NT2/D1 (cell line): ENCODE data around the gene DIAPH1.

ENCODE experiments used
- DNase-seq: peaks from one replicate; pipeline ENCODE4 v3.0.0-alpha.2; 2011; ENCODE audit warnings: low read depth, low spot score
- H3K27me3 ChIP-seq: 2 replicates; pipeline ENCODE4 v1.6.0; 2011; ENCODE audit warnings: mild to moderate bottlenecking; ENCODE audit not compliant: insufficient read length, insufficient read depth
- H3K36me3 ChIP-seq: 2 replicates; pipeline ENCODE4 v1.6.1; 2011; ENCODE audit warnings: mild to moderate bottlenecking, low read length, mixed read lengths; ENCODE audit not compliant: insufficient read depth, insufficient read length
- H3K4me1 ChIP-seq: 2 replicates; pipeline ENCODE4 v1.5.1; 2011; ENCODE audit not compliant: insufficient read depth, insufficient read length
- H3K4me3 ChIP-seq: 2 replicates; pipeline ENCODE4 v1.5.1; 2011; ENCODE audit warnings: low read depth; ENCODE audit not compliant: insufficient read length
- H3K9ac ChIP-seq: 2 replicates; pipeline ENCODE4 v1.6.0; 2011; ENCODE audit warnings: low read depth; ENCODE audit not compliant: insufficient read length
- H3K9me3 ChIP-seq: 2 replicates; pipeline ENCODE4 v1.5.1; 2011; ENCODE audit warnings: mild to moderate bottlenecking, low read length; ENCODE audit not compliant: insufficient read depth
- SUZ12 ChIP-seq: IDR thresholded peaks from 2 replicates; pipeline ENCODE4 v1.6.1; 2011; ENCODE audit not compliant: insufficient read length, insufficient read depth; ENCODE audit errors: extremely low read depth
- YY1 ChIP-seq: IDR thresholded peaks from 2 replicates; pipeline ENCODE4 v1.6.1; 2011; ENCODE audit not compliant: insufficient read length, insufficient read depth
- ZNF274 ChIP-seq: IDR thresholded peaks from 2 replicates; pipeline ENCODE4 v1.6.1; 2011; ENCODE audit warnings: mild to moderate bottlenecking, low read depth, low read length

Gene DIAPH1

GRCh38 chr5:141529873-141530272 lies 88.9 kb downstream of the DIAPH1 start:
- no peaks in the 10 kb centered on the region for H3K9me3 ChIP-seq
- H3K9ac ChIP-seq = no peak overlapping the region
- H3K4me1 ChIP-seq = no peaks in the 10 kb centered on the region
- no peak for DNase-seq
- peaks cover 70% of the 10 kb centered on the region for H3K36me3 ChIP-seq
- no peak for TF ChIP-seq ZNF274
- no peak for TF ChIP-seq YY1
- H3K4me3 ChIP-seq = no peak overlapping the region
- no peaks in the 10 kb centered on the region for H3K27me3 ChIP-seq

- Histone ChIP-seq H3K36me3 (peaks cover 72% of the 10 kb centered on the region), H3K9me3 (no peaks in the 10 kb centered on the region), H3K4me1 (no peaks in the 10 kb centered on the region), H3K27me3 (no peaks in the 10 kb centered on the region), H3K4me3 (no peak overlapping the region), H3K9ac (no peak overlapping the region)
- DNase-seq = no peak
- TF ChIP-seq YY1 = no peak
- no peak for TF ChIP-seq SUZ12
- no peak for TF ChIP-seq ZNF274
Observed at GRCh38 chr5:141529002-141529401, 89.8 kb downstream of the DIAPH1 start.

GRCh38 chr5:141528291-141528984 lies 90.4 kb downstream of the DIAPH1 start:
- DNase-seq = no peak

GRCh38 chr5:141527426-141527825 lies 91.4 kb downstream of the DIAPH1 start:
- Histone ChIP-seq H3K4me1 (peaks cover 3% of the 10 kb centered on the region), H3K27me3 (no peaks in the 10 kb centered on the region), H3K9me3 (no peaks in the 10 kb centered on the region), H3K36me3 (peaks cover 81% of the 10 kb centered on the region), H3K9ac (no peak overlapping the region), H3K4me3 (no peak overlapping the region)
- no peak for DNase-seq
- TF ChIP-seq YY1 = no peak

More at GRCh38 chr5:141528291-141528984, 90.4 kb downstream of the DIAPH1 start:
- no peaks in the 10 kb centered on the region for H3K9me3 ChIP-seq
- H3K27me3 ChIP-seq = no peaks in the 10 kb centered on the region
- H3K36me3 ChIP-seq = peaks cover 76% of the 10 kb centered on the region
- TF ChIP-seq SUZ12 (no peak), YY1 (no peak), ZNF274 (no peak)
- H3K4me1 ChIP-seq = no peaks in the 10 kb centered on the region
- no peak overlapping the region for H3K4me3 ChIP-seq
- no peak overlapping the region for H3K9ac ChIP-seq

GRCh38 chr5:141525653-141526052 lies 93.1 kb downstream of the DIAPH1 start:
- H3K36me3 ChIP-seq = peaks cover 79% of the 10 kb centered on the region
- TF ChIP-seq SUZ12 (no peak), YY1 (no peak), ZNF274 (no peak)
- no peaks in the 10 kb centered on the region for H3K27me3 ChIP-seq
- H3K4me3 ChIP-seq = no peak overlapping the region
- H3K9me3 ChIP-seq = no peaks in the 10 kb centered on the region
- peaks cover 3% of the 10 kb centered on the region for H3K4me1 ChIP-seq
- DNase-seq = no peak
- no peak overlapping the region for H3K9ac ChIP-seq

GRCh38 chr5:141524604-141525597 lies 93.9 kb downstream of the DIAPH1 start:
- peaks cover 3% of the 10 kb centered on the region for H3K4me1 ChIP-seq
- no peak overlapping the region for H3K4me3 ChIP-seq
- H3K9me3 ChIP-seq = no peaks in the 10 kb centered on the region
- TF ChIP-seq ZNF274 (no peak), SUZ12 (no peak), YY1 (no peak)
- H3K9ac ChIP-seq = no peak overlapping the region
- H3K36me3 ChIP-seq = peaks cover 82% of the 10 kb centered on the region
- peak; percentile 93 for DNase-seq
- H3K27me3 ChIP-seq = no peaks in the 10 kb centered on the region

- no peak for DNase-seq
- Histone ChIP-seq H3K36me3 (peaks cover 83% of the 10 kb centered on the region), H3K4me1 (peaks cover 3% of the 10 kb centered on the region), H3K4me3 (no peak overlapping the region), H3K9me3 (no peaks in the 10 kb centered on the region), H3K27me3 (no peaks in the 10 kb centered on the region), H3K9ac (no peak overlapping the region)
- no peak for TF ChIP-seq ZNF274
- no peak for TF ChIP-seq SUZ12
- TF ChIP-seq YY1 = no peak
Observed at GRCh38 chr5:141523991-141524390, 94.8 kb downstream of the DIAPH1 start.
